GM12878 (cell line): ENCODE measurements around the gene TBC1D10A. TPM values are rescaled to one million over a fixed set of nuclear protein-coding genes. Genes with fewer than 3 reads are reported as not detected.

Source experiments
- BMI1 ChIP-seq: fragments of 450-650 bp; IDR thresholded peaks from 2 replicates; pipeline ENCODE4 v1.6.1; 2016; ENCODE audit warnings: mild to moderate bottlenecking, moderate library complexity, borderline replicate concordance
- DPF2 ChIP-seq: fragments of 450-650 bp; IDR thresholded peaks from 2 replicates; pipeline ENCODE4 v1.6.1; 2017; ENCODE audit warnings: mild to moderate bottlenecking
- HCFC1 ChIP-seq: fragments of 150-350 bp; IDR thresholded peaks from 2 replicates; pipeline ENCODE4 v1.6.1; 2014; ENCODE audit warnings: low read length
- PAX5 ChIP-seq: IDR thresholded peaks from 2 replicates; pipeline ENCODE4 v1.6.1; 2011; ENCODE audit warnings: low read depth, low read length, borderline replicate concordance
- SMARCA5 ChIP-seq: fragments of 450-650 bp; IDR thresholded peaks from 2 replicates; pipeline ENCODE4 v1.6.1; 2017; ENCODE audit warnings: mild to moderate bottlenecking
- TAF1 ChIP-seq: IDR thresholded peaks from 2 replicates; pipeline ENCODE4 v1.6.1; 2011; ENCODE audit warnings: mild to moderate bottlenecking, low read depth, low read length, borderline replicate concordance
- WRNIP1 ChIP-seq: IDR thresholded peaks from 2 replicates; pipeline ENCODE4 v1.6.1; 2011; ENCODE audit warnings: low read depth, low read length, improper control_type of control experiment, borderline replicate concordance
- YY1 ChIP-seq: IDR thresholded peaks from 2 replicates; pipeline ENCODE4 v1.6.1; 2011; ENCODE audit warnings: low read depth, mild to moderate bottlenecking, low read length
- ZNF384 ChIP-seq: IDR thresholded peaks from 2 replicates; pipeline ENCODE4 v1.6.1; 2012; ENCODE audit warnings: low read depth, mild to moderate bottlenecking, low read length, improper control_type of control experiment, borderline replicate concordance
- ZNF592 ChIP-seq: fragments of 450-650 bp; IDR thresholded peaks from 2 replicates; pipeline ENCODE4 v1.6.1; 2017; ENCODE audit warnings: mild to moderate bottlenecking, moderate library complexity
- polyA plus RNA-seq, 11 experiments: library from polyadenylated mRNA; depleted of rRNA in 4 of 11; unstranded in 6 of 11; stranded (reverse) in 5 of 11; fragments of >200 nt; fragmentation: Nextera tagmentation in 4 of 11; fragmentation: Illumina TruSeq in 1 of 11; extraction: Ambion mirVana in 4 of 11; extraction: Trizol in 1 of 11; gene quantifications; 1 replicate in 1 of 11; 2 replicates in 10 of 11; pipeline versions ENCODE4 v1.2.1 to v1.2.3, GENCODE V29; 2011 to 2016; ENCODE audit warnings: inconsistent platforms in 2 of 11, missing spikeins in 2 of 11, low read depth in 1 of 11
- total RNA-seq, 4 experiments: library from RNA; depleted of rRNA in 3 of 4; stranded (reverse); fragments of >200 nt in 3 of 4; fragmentation: Illumina TruSeq in 1 of 4; extraction: Trizol in 1 of 4; gene quantifications; 2 replicates each; pipeline versions ENCODE4 v1.2.1 to v1.2.3, GENCODE V29; 2013 to 2021

Gene TBC1D10A
- total and polyA plus RNA-seq, 10 of the 15 experiments (the other 5 are each of a cell fraction or from before 2014, with no cell fraction given), result 0.27 to 25.7 (median 15.3) TPM

DNA sequence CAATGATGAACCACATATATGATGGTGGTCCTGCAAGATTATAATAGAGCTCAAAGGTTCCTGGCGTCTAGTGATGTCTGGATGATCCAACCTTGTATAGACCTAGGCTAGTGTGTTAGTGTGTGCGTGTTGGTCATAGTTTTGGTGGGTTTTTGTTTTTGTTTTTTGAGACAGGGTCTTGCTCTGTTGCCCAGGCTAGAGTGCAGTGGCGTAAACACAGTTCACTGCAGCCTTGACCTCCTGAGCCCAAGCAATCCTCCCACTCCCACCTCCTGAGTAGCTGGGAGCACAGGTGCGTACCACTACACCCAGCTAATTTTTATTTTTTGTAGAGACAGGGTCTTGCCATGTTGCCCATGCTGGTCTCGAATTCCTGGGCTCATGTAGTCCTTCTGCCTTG lies 46.8 kb downstream of the TBC1D10A start (continued):
- TF ChIP-seq ZNF592, result no peak
- TF ChIP-seq SMARCA5, result no peak
- no peak for TF ChIP-seq DPF2
- TF ChIP-seq YY1, result no peak
- TF ChIP-seq TAF1, result no peak
- no peak for TF ChIP-seq PAX5
- no peak for TF ChIP-seq BMI1
- TF ChIP-seq ZNF384, result no peak
- no peak for TF ChIP-seq HCFC1
- no peak for TF ChIP-seq WRNIP1
